ENCODE results near the gene PSTPIP2.
A peak's percentile ranks its signal among the peaks of the same experiment; 100 is the strongest.
"Not testable (repeated sequence)": the region's sequence is repeated elsewhere in the genome, so short reads cannot be mapped to it uniquely, and the experiment has no call there.

The PSTPIP2 gene

DNA sequence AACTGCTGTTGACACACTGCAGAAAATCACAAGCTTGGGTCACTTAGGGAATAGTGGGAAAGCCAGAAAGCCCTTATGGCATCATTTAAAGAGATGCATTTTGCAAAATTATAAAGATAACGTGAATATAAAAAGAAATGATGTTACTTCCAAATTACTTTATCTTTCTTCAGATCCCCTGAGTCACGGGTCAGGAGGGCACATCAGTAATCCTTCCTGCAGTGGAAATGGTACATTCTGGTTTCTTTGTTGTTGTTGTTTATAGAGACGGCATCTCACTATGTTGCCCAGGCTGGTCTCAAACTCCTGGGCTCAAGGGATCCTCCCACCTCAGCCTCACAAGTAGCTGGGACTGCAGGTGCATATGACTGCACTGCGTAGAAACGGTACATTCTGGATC is 95.1 kb downstream of the PSTPIP2 start:
- DNase-seq, result no peak

DNA sequence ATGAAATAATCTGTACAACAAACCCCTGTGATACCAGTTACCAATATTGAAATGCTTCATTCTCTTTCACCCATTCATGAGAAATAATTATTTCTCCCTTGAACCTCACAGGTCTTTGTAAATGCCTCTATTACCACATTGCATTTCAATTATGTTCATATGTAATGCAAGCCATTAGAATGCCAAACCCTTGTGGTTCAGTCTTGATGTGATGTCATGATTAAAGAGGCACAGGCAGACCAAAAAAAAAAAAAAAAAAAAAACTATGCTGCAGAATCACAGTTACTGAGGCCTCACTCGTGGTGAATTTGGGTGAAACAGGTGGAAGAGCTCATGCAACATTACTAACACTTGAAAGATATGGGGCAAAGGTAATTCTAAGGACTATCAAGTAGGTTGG is 95.5 kb downstream of the PSTPIP2 start:
- DNase-seq, result no peak

DNA sequence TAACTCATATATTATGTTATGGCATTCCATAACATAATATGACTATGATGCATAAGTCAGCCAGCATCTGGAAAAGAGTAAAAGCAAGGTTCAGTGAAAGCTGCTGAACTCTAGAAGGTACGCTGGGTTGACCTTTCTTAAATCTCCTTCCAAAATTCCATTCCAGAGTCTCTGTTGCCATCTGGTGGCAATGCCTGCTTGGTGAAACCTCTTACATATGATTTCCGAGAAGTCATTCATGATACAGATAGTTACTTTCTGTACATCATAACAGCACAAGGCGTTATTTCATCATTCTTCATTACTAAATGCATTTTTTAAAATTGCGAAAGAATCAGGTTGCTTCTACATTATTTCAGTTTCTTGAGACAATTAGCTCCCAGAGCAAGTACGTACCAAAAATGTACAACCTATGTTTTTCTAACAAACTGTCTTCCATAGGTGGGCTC is 97.9 kb downstream of the PSTPIP2 start:
- DNase-seq, result peak; percentile 86

DNA sequence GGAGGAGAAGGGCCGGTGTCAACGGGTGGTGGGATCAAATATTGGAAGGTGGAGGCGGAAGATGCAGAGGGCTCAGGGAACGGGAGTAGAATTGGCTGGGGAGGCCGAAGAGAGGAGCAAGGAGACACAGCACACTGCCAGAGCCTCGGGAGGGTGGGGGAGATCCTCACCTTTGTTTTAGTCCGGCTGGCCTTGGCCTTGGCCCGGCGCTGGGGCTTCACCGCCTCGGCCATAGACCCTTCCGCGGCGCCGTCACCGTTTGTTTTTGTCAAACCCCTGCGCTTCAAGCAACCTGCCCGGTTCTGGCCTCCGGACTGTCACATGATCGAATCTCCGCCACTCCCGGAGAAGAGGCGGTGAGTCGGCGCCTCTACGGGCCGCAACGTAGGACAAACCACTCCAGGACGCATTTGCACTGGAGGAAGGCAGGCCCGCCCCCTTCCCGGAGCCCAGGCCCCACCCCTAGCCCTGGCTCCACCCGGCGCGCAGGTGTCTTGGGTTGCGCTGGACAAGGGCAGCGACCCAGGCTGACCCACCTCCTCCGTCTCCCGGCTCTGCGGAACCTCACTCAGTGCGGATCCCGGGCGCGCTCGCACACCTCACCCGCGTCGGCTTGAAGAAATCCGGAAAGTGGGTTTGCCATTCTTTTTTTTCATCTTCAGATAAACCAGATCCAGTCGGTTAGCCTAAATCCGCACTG is 104.9 kb downstream of the PSTPIP2 start, which contains the start of gene EPG5:
Gene EPG5, minus strand, starts transcription at position 323 of the 700 bp plus-strand sequence. Its CDS starts 90 bp downstream, at position 233.
- peak; percentile 98 for DNase-seq

DNA sequence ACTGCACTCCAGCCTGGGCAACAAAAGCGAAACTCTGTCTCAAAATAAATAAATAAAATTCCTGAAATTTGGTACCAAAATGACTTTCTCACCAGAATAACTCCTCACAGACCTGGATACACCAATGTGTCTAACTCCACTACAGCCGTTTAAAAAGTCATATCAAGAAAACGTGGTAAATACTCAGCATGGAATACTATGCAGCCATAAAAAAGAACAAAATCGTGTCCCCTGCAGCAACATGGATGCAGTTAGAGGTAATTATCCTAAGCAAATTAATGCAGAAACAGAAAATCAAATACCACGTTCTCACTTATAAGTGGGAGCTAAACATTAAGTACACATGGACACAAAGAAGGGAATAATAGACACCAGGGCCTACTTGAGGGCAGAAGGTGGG is 107.1 kb downstream of the PSTPIP2 start:
- DNase-seq, result not testable (repeated sequence)

DNA sequence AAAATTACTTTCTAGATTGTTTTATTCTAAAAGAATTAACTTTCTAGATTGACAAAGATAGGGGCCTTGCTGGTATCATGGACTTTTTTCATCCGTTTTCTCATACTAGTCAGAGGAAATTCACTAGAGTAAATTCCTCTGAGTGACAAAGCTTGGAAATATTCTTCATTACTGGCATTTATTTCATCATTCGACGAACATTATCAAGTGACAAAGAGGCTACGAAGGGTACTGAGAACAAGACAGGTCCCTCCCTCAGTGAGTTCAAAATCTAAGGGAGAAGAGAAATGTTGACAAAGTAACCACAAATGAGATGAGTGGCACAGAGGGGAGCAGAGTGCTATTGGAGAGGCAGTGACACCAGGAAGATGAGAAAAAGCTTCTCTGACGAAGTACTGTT is 109.2 kb downstream of the PSTPIP2 start:
- no peak for DNase-seq

DNA sequence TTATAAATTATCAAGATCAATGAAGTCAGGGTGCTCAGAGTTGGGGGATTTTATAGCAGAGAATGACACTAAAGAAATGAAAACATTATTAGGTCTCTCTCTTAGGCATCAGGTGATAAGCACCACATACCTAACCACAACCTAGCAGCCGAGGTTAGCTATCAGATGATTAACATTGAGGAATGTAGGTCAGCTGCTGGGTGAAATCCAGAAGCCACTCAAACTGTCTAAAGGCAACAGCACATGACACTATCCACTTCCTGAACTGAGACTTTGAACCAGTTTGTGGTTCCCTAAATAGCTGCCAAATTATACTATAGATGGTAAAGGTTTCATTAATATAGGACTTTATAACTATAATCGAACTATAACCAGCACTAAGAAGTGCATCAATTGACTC is 109.6 kb downstream of the PSTPIP2 start:
- no peak for DNase-seq

DNA sequence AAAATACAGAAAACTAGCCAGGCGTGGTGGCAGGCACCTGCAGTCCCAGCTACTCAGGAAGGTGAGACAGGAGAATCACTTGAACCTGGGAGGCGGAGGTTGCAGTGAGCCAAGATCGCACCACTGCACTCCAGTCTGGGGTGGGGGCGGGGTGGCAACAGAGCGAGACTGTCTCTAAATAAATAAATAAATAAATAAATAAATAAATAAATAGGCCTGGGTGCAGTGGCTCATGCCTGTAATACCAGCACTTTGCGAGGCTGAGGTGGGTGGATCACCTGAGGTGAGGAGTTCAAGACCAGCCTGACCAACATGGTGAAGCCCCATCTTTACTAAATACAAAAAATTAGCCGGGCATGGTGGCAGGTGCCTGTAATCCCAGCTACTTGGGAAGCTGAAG is 112.6 kb downstream of the PSTPIP2 start:
- not testable (repeated sequence) for DNase-seq

DNA sequence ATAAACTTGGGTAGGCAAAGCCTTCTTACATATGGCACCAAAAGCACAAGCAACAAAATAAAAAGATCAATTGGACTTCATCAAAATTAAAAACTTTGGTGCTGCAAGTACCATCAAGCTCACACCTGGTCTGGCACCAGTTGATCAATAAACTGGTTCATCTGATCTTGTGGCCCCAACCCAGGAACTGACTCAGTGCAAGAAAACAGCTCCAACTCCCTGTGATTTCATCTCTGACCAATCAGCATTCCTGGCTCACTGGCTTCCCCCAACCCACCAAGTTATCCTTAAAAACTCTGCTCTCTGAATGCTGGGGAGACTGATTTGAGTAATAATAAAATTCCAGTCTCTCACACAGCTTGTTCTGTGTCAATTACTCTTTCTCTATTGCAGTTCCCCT is 113.3 kb downstream of the PSTPIP2 start:
- no peak for DNase-seq

DNA sequence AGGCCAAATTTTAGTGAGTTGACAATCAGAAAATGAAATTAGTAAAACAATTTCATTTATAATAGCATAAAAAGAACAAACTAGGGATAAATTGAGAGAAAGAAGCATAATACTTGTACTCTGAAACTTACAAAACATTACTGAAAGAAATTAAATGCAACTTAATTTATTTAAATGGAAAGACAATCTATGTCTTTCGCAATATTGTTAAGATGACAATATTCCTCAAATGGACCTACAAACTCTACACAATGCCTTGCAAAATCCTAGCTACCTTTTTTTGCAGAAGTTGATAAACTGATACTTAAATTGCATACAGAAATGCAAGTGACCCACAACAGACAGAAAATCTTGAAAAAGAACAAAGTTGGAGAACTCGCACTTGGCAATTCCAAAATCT is 114.0 kb downstream of the PSTPIP2 start:
- DNase-seq, result no peak

DNA sequence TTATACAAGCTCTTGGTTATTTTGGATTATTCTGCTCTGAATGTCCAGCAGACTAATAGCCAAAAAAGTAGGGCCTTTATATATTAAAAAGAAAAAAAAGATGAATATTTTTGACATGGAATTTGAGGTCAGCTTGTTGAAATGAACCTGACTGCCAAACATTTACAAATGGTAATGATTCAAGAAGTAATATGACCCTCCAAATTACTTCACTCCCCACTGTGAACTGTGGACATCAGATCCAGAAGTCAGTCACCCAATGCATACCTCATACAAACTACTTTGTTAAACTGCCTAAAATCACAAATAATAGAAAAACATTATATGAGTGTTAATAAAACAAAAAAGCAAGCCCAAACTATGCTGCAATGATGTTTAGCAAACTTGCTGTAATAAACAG is 115.0 kb downstream of the PSTPIP2 start:
- no peak for DNase-seq

DNA sequence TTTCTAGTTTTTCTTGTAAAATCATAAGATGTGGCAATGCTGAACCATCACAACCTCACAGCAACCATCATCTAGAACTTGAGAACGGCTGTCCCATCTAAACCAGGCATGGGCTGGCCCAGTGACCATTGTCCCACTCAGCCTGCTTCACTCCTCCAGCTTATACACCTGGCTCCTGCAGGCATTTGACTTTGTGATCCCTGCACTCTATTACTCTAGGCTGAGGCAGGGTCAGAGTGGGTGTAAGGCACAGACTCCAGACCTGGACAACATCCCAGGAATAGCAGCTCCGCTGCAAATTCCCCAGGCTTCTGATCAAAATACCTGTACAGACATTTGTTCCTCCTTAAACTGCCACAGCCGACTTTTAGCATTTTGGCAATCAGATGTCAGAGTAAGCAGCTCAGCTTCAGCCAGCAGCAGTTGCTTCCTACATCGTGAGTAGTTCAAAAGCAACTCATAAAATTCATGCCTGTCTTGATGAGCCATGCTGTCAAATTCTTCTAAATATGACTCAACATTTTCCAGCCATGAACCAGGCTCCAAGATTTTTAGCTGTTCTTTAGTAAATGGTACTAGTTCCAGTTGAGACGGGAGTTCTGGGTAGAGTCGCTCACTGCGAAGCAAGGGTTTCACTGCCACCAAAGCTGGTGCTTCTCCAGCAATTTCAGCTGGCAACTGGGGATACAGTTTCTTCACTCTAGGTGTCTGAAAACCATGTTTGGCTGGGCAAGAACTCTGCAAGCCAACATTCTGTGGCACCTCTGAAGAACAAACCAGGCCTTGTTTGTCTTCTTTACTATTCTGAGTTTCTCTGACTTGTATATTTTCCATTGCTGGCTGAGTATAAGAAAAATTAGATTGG is 117.8 kb downstream of the PSTPIP2 start:
- DNase-seq, result no peak

DNA sequence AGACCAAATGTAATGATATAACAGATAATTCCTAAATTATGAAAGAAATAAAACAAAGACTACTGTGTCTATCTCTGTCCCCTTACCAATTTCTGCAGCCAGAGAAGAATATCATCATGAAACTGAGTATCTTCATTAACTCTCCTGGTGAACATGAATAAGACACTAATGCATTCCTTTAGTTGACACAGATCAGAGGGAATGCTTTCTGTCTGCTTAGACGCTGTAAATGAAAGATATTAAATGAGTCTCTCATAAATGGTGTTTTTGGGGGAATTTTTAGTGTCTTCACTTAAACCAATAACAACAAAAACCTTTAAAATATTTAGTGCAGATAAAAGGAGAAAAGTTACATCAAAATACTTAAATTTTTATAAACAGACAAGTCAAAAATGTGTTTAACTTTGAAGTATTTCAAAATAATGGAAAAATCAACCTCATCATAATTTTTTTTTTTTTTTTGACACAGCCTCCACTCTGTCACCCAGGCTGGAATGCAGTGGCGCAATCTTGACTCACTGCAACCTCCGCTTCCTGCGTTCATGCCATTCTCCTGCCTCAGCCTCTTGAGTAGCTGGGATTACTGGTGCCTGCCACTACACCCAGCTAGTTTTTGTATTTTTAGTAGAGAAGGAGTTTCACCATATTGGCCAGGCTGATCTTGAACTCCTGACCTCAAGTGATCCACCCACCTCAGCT is 120.9 kb downstream of the PSTPIP2 start:
- no peak for DNase-seq

DNA sequence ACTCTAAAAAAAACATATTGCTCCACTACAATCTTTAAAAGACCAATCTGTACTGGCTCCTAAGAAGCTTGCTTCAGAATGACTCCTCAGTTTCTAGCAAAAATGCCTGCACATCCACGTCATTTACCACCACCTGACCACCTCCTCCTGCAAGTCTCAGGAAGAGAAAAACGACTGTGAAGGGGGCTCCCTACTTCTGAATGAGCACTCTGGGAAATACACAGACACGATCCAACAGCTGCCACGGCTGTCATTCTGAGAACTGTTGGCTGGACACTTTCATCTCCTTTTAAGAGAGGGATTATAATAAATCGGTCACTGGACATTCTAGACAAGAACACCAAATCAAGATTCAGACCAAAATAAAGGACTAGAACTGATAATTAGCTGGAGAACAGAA is 126.4 kb downstream of the PSTPIP2 start:
- DNase-seq, result no peak

DNA sequence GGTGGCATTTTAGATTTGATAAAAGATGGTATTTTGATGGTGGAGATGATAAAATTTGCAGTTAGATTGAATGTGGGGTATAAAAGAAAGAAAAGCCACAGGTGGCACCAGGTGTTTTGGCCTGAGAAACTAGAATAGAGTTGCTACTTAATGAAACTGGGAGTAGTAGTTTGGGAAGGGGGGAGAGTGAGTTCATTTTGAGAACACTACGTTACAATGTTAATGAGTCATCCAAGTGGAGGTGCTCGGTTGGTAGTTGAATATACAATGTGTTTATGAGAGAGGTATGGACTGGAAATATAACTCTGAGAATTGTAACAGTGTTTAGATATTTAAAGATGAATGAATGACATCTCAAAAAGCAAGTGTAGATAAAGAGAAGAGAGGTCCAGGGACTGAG is 131.3 kb downstream of the PSTPIP2 start:
- no peak for DNase-seq

DNA sequence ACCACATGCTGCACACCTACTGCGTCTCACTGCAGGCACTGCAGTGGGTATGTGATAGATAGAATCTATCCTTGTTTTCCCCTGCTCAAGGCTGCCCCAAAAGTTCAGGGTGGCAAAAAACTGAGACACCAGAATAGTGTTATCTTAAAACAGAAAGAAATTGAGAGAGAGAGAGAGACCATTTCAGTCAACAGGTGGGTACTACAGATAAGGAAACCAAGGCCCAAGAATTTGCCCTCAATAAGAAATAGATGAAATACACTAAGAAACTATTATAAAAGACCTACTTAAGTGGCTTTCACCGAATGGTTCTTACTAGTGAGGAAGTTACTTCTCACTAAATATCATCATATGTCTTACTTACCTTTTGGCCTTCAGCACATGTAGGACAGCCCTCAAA is 132.8 kb downstream of the PSTPIP2 start:
- no peak for DNase-seq

DNA sequence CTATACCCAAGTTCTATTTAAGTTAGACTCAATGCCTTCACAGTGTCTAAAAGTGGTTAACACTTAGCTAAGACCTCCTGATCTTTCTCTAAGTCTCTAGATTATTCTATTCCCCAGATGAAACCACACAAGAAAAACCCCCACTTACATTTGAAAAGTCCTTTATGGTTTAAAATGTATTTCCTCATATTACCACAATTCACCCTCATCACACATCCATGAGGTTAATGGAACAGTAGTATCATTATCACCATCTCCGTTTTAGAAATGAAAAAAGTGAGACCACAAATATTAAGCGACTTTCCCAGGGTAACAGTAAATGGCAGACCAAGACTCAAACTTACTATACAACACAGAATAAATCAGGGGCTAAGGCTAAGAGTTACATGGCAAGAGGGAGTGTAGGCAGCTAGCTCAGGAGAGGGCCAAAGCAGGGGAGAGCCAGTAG is 133.5 kb downstream of the PSTPIP2 start:
- DNase-seq, result no peak

DNA sequence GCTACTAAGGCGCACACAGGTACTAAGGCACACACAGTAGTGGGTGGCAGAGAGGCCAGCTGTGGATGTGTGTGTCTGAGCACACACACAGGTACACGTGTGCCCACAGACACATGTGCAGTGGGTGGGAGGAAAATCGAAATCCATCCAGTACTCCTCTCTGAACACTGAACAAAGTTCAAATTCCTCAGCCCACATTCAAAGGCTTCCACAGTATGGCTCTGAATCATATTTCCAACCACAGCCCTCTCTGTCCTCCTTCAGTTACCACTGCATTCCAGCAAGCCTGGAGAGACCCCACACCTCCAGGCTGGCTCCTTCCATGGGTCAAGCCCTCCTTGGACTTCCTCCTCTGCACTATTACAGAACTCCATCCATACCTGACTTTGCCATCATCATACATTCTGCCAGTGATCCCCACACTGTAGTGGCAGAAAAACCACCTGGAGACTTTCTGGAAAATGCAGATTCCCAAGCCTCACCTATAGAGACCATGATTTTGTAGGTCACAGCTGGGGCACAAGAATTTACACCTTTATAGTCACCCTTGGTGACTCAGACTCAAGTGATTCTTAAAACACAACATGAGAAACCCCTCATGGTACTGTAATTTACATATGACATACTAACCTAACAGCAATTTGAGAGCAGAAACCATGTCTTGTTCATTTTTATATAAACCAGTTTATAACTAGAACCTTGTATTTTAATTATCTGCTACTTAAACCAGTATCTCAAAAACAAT is 136.3 kb downstream of the PSTPIP2 start:
- no peak for DNase-seq
